NOMO-1 treated with DMSO at 0.1 percent for 48 hours (cell line): Measurements from ENCODE around the gene KCNJ11.

ENCODE experiments used
- DNase-seq: peaks from one replicate; lab custom pipeline; 2025; ENCODE audit not compliant: unreplicated experiment; lab: John Stamatoyannopoulos, UW

Gene KCNJ11

DNA sequence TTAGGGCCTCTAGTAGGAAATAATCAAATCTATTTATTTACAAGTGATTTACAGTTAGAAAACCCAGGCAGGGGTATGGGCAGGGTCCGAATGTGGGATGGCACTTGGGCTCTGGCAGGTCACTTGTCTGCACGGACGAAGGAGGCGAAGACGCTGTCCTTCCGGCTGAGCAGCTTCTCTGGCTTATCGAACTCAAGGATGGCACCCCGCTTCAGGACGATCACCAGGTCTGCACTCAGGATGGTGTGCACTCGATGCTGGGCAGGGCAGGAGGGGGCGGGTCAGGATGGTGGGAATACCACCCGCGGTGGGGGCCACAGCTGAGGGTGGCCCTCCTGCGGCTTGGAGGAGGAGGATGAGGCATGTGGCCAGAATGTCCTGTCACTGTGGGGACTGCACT, 4.4 kb upstream of the KCNJ11 start:
- DNase-seq, result no peak

DNA sequence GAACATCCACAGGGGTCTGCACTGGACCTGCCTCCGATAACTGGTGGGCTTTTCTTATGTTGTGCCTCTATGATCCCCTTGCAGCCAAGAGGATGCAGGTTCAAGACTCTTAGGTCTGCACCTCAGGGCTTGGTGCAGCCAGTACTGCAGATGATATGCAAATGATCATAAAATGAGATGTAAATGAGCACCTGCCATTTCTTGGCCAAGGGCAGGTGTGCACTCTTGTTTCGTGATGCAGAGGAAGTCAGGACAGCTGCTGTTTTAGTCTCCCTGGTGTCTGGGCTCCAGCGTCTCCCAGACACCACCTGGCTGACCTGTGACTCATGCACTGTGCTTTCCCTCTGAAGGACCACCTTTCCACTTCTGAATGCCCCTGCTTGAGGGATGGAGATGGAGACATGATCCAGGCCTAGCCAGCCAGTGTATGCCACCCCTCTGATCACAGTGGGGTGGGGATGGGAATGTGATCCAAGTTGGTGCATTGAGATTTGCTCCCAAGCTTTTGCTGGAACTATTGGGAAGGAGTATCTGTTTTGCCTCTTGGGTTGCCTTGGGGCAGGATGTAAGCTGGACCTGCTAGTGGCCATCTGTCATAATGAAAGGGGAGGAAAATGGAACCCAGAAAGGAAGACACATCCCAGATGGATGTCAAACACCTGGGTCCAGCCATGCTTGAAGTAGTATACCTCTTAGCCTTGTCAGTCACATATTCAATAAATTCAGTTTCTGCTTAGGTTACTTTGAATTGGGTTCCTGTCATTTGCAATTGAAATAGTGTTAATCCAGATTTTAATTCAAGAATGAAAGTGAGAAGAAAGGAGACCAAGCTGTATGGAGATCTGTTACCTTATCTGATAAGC, 3.3 kb upstream of the KCNJ11 start:
- DNase-seq, result no peak

DNA sequence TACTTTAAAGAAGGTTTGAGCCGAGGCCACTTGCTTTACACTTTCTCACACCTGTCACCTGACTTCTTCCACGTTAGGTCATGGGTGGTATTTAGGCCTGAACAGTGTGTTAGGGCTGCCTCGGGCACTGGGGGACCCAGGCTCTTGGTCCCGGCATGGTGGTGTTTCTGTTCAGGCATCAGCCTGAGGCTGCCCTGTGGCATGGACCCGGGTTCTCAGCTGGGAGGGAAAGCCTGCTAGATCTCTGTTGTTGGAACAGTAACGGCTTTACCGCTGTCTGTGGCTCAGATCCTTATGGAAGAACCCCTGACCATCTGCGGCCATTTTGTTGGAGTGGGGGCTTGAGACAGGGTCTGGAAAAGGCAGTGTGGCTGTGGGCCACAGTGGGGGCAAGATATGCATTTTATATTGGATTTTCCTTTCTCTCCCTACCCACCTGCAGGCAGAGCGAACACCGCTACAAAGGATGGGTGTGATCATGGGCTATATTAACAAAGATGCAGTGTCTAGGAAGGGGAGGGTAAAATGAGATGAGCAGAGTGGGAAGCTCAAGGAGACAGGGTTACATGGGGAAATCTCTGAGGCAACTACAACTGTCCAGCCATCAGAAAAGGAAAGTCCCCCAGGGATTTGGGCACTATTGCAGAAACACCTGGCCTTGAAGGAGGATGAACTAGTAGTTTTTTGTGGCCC, 1.6 kb upstream of the KCNJ11 start:
- DNase-seq, result no peak

DNA sequence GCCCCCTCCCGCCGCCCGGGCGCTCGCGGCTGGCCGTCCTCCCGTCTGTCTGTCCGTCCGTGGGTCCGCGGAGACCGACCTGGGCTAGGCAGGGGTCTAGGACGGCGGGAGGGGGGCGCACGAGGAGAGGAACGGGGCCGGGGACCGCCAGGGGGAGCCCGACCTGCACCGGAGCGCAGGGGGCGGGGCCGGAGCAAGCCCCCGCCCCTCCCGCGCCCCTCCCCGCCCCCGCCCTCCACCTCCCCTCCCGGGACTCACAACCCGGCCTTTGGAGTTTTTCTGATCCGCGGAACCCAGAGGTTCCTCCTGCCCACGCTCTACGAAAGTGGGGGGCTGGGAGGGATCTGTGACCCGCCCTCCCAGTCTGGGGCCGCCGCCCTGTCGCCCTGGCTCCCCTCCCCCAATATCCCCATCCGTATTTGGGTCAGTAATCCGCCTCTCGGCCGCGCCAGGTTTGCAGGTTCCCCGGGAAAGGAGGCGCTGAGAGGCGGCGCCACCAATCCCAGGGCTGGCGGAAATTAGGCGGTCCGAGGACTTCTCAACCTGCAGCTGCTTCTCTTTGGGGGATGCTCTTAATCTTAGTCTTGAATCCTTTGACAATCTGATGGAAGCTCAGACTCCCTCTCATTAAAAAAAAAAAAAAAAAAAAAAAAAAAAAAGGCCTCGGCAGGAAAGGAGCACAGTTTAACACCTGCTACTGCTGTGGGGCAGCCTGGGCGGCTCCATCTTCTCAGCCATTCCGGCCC, 925 bp upstream of the KCNJ11 start:
- peak; percentile 77 for DNase-seq

DNA sequence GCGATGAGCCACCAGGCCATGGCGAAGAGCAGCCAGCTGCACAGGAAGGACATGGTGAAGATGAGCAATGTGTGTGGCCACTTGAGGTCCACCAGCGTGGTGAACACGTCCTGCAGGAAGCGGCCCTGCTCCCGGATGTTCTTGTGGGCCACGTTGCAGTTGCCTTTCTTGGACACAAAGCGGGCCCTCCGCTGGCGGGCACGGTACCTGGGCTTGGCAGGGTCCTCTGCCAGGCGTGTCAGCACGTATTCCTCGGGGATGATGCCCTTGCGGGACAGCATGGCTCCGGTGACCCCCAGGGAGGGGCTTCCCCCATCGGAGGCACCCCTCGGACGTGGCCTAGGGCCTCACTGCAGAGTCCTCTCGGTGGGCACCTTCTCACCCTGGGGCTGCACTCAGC, 648 bp downstream of the KCNJ11 start:
- DNase-seq, result no peak

DNA sequence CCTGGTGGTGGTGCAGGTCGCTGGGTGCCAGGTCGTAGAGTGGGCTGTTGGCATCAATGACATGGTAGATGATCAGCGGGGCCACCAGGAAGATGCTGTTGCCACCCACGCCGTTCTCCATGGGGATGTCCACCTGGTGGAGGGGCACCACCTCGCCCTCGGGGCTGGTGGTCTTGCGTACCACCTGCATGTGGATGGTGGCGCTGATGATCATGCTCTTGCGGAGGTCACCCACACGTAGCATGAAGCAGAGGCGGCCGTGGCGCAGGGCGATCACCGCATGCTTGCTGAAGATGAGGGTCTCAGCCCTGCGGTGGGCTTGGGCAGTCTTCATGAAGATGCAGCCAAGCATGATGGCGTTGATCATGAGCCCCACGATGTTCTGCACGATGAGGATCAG, 1.2 kb downstream of the KCNJ11 start:
- no peak for DNase-seq

DNA sequence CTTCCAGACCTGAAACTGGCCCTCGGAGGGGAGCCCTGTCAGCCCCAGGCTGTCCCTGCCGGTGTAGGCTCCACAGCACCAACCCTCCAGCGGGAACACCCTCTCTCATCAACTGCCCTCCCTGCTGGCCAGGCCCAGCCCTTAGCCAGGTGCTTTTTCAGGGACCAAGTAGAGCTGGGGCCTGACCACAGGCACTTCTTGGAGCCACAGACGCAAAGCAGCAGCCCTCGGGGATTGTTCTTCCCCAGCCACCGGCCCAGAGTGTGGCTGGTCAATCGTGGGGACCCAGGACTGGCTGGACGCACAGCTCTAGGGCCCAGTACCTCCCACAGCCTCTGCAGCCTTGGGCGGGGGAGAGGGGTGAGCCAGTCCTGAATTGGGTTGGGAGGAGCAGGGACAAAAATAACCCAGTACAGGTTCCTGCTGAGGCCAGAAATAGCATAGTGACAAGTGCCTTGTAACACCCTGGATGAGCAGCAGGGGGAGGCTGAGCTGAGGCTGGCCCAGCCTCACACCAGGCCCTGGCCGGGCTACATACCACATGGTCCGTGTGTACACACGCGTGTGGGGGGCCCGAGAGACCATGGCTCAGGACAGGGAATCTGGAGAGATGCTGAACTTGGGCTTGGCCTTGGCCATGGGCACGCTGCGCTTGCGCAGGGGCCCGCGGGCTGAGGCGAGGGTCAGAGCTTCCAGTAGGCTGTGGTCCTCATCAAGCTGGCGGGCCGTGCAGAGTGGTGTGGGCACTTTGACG, 2.0 kb downstream of the KCNJ11 start:
- DNase-seq, result peak; percentile 58

DNA sequence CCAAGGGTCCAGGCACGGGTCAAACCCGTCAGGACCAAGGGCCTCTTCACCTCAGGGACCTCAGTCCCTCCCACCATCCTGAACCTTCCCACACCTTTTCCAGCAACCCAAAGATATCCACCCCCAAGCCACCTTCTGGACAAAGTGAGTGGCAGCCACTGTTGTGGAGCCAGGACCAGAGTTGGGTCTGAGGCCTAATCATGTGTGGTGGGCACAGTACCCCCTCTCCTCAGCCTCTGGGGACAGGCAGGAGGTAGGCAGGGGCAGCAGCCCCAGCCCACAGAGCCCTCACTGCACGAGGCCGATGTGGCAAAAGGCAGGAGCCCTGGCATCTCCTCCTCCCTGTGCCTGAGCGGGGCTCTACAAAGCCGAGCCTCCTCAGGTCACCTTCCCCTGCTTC, 2.5 kb downstream of the KCNJ11 start:
- no peak for DNase-seq

DNA sequence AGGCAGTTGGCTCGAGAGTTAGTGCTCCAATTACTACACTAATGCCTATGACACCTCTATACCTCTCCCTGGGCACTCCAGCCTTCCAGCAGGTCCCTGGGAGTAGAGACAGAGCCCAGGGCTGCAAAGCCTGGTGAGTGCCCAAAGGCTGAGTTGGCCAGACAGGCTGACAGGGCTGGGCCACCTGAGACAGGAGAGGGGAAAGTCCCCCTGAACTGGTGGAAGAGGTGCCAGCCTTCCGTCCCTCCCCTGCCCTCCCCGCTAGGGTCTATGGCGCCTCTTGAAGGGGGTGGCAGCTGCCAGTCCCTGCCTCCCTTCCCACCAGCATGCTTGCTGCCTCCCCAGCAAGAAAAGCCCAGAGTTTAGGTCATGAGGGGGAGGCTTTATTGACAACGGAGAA, 3.0 kb downstream of the KCNJ11 start:
- no peak for DNase-seq

DNA sequence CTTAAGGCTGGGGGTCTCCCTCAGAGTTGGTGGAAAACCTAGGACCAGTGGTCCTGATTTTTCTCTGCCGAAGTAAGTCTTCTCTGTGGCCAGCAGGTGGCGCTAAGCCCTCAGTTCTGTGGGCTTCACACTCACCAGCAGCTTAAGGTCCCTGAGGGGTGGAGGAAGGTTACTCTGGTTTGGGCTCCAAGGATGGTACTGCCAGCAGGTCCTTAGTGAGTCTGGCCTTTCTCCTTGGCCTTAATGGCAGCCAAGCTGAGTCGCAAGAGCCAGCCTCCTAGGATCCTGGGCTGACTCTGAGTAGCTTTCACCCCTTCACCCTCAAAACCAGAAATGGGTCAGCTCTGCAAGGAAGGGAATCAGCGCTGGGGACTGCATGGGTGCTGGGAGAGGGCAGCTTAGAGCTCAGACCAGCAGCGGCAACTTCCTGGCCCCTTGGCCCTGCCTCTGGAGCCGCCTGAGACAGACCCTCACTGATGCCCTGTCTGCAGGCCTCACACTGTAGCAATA, 4.4 kb downstream of the KCNJ11 start:
- peak; percentile 69 for DNase-seq

DNA sequence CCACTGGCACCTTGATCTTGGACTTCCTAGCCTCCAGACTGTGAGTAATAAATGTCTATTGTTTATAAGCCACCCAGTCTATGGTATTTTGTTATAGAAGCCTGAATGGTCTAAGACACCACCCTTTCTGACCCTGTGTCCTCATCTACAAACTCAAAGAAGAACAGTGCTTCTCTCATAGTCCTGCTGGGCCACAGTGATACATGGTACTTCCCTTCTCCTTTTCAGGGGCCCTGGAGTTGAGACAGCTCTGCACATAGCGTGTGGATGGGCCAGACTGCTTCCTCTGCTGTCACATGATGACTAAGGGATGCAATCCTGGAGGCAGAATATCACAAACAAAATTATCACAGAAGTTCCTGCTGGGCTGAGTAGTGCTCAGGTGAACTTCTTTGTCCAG, 5.0 kb downstream of the KCNJ11 start:
- peak; percentile 75 for DNase-seq

DNA sequence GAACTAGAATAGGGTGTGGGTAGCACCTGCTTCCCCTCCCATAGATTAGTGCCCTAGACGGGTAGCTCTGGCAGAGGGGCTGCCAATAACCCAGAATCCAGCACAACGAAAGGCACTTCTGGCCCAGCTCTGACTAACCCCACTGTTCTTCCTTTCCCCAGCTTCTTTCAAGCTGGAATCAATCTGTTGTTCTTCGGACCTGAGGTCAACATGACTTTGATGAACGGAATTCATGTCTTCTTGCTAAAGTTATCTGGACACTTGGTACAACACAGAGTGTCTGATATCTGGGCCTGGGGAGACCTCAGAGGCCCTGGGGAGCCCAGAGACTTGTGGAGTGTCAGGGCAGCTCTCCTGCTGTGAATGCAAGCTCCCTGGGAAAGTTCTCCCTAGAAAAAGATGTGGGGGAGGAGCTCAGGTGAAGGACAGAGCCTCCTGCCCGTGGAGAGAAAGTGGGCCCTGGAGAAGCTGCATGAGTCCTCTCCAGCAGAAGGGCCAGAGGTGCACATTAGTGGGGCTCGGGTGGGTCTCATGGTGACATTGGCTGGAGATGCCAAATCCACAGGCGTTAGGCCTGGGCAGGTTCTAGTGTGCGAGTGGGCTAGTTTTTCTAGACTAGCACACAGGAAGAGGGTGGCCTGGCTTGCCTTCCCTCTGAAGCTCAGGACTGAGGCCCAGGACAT, 6.3 kb downstream of the KCNJ11 start:
- DNase-seq, result no peak

DNA sequence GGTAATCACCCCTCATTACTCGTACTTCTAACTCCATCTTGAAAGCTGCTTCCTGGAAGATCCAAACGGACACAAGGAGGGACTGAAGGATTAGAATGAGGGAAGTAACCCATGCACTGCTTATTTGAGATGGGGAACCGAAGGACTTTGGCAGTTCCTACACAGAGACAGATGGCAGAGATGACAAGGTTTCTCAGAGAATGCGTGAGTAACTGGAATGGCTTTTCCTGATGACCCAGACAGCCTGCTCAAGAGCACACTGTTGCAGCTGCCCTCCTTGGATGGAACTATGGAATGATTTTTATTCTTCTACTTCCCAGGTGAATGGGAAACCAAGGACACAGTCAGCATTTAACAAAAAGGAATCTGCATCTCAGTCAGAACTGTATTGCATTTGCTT, 7.3 kb downstream of the KCNJ11 start:
- no peak for DNase-seq

DNA sequence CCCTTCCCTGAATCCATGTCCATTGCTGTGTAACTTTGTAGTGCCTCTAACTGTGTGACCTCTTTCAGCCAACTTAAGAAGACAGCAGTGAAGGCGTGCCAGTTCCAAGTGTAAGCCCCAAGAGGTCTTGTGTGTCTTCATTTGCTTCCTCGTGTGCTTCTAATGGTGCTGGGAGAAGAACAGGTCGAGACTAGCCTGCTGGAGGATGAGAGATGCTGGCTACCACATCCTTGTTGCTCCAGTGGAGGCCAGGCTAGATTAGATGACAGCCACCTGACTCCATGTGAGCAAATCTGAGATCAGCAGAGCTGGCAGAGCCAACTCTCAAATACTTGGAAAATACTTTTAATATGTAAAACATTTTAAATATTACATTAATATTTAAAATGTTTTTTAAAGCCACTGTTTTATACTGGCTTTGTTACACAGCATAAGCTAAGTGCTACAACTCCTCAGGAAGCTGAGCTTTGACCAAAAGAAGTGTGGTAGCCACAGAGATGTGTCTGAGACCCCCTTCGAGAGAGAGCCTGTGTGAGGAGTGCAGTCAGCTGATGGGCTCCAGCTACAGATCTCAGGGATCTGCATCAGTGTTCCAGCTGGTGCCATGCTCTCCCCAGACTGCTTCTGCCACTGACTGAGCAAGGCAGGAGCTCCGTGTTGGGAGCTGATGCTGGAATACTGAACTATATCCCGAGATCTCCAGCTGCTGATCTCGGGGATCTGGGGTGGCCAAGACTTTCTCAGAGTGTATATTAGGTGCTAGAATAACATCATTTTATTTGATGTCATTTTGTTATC, 8.9 kb downstream of the KCNJ11 start:
- DNase-seq, result no peak

DNA sequence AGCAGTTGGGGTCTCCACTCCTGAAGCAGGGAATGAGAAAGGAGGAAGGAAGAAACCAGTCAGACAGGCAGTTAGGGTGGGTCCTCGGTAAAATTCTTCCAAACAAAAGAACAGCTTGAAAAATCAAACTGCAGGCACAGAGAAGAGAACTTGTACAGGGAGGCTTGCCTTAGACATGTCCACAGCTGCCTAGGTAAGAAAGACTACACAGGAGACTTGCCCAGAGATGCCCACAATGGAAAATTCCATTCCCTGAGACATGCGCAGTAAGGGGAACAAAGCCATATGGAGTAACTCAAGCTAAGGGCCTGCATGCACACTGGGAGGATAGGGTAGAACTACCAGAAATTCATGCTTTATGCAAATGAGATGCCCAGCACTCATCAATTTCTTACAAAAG, 9.8 kb downstream of the KCNJ11 start:
- DNase-seq, result no peak

DNA sequence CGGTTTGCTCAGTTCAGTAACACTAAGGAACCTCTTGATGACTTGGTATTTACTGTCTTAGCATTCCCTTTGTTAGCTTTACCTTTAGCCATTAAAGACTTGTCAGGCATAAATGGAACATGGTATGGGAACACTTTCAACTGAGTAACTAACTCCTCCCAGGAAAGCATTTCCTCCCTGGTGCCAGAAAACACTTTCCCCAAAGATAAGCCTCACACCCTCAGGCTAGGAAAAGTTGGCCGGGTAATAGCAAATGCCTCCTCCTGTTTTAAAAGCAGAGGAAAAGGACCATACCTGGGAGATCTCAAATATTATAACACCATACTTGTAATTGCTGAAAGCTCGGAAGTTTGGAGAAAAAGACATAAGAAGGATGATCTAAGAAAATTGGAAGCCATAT, 12.0 kb downstream of the KCNJ11 start:
- no peak for DNase-seq

DNA sequence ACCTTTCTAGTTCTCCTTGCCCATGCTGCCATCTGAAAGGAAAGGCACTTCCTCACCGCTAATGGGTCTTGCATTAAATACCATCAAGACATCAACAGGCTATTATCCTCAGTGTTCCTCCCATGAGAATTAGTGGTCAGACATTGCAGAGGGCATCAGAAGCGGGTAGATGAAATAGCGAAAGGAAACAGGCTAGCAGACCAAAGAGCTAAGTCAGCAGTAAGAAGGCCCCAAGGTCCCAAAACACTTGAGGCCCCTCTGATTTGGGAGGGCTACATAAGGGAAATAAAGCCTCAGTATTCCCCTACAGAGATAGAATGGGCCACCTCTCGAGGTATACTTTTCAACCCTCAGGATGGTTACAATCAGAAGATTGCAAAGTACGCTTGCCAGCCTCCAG, 12.9 kb downstream of the KCNJ11 start:
- no peak for DNase-seq

DNA sequence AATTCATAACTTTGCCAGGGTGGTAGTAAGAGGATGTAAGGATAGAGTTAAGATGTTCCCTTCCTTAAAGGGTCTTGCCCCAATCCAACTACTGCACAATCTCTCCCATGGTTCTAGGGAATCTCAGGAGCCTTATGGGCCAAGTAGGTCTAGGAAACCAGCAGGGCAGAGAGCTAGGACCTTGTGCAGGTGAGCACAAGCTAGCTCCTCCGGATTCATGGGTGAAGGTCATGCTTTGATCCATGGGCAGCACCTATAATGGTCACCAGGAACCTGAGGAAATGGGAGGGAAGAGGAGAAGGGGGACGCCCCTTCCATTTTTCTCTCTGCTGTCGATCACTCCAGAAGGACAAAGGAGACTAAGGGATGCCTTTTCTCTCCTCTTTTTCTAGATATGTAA, 16.8 kb downstream of the KCNJ11 start:
- no peak for DNase-seq

DNA sequence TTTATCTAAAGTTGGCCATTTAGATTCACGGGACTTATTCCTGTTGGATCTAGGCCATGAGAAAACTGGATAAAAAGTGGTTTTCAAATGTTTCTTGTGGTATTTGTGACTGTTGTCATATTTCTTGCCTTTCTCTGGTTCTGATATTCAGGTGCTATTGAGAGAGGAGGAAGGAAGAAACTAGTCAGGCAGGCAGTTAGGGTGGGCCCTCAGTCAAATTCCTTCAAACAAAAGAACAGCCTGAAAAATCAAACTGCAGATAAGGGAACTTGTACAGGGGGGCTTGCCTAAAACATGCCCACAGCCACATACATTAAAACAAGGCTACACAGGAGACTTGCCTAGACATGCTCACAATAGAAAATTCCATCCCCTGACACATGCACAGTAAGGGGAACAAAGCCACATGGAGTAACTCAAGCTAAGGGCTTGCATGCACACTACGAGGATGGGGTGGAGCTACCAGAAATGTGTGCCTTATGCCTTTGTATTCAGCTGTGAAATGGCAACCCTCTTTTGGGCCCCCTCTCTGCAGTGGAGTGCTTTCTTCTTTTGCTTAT, 18.7 kb downstream of the KCNJ11 start:
- no peak for DNase-seq
